Astrocyte (in vitro differentiated cells and primary cell): ENCODE results near the gene PGD.

Experiments used
- EZH2 ChIP-seq: IDR thresholded peaks from 2 replicates; pipeline ENCODE4 v1.6.1; 2012; ENCODE audit warnings: mild to moderate bottlenecking, low read length, inconsistent platforms; ENCODE audit not compliant: insufficient read depth
- TF ChIP-seq, protein P1 (sequence below): IDR thresholded peaks from 2 replicates; pipeline ENCODE4 v1.5.1; 2011; ENCODE audit warnings: low read depth, mild to moderate bottlenecking, inconsistent platforms, low read length, moderate library complexity; ENCODE audit not compliant: insufficient read depth

DNA sequence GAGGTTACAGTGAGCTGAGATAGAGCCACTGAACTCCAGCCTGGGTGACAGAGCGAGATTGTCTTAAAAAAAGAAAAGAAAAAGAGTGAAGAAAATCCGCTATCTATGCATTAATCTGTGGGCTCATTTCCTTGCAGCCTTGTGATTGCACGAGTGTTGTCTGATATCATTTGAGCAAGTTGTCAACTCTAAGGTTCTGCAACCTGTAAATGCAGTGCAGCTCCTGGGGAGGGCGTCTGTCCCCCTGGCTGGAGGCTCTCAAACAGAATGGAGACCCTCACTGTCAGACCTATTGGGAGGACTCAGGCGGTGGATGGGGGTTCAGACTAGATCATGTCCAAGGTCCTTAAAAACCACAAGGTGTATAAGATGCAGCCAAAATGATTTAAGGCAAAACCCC, 57.2 kb downstream of the PGD start:
- TF ChIP-seq EZH2: no peak
- TF ChIP-seq, protein P1, sequence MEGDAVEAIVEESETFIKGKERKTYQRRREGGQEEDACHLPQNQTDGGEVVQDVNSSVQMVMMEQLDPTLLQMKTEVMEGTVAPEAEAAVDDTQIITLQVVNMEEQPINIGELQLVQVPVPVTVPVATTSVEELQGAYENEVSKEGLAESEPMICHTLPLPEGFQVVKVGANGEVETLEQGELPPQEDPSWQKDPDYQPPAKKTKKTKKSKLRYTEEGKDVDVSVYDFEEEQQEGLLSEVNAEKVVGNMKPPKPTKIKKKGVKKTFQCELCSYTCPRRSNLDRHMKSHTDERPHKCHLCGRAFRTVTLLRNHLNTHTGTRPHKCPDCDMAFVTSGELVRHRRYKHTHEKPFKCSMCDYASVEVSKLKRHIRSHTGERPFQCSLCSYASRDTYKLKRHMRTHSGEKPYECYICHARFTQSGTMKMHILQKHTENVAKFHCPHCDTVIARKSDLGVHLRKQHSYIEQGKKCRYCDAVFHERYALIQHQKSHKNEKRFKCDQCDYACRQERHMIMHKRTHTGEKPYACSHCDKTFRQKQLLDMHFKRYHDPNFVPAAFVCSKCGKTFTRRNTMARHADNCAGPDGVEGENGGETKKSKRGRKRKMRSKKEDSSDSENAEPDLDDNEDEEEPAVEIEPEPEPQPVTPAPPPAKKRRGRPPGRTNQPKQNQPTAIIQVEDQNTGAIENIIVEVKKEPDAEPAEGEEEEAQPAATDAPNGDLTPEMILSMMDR: no peak
